Liver (tissue), 9 donors: ENCODE measurements around the gene SETD6. TPM values are rescaled to one million over a fixed set of nuclear protein-coding genes. Genes with fewer than 3 reads are reported as not detected.

ENCODE experiments used
- DNase-seq: peaks from one replicate; pipeline ENCODE4 v3.0.0-alpha.2; 2017; ENCODE audit warnings: low spot score
- H3K27ac ChIP-seq, 2 donors: one replicate each; pipeline ENCODE4 v1.7.0; 2013; ENCODE audit warnings: inconsistent platforms in 2 of 2, low read length in 2 of 2, control low read depth in 1 of 2, low read depth in 1 of 2, mild to moderate bottlenecking in 1 of 2
- H3K27me3 ChIP-seq, 4 donors: one replicate each; pipeline versions ENCODE4 v1.6.1 to v1.7.0; 2013; ENCODE audit warnings: low read length in 3 of 4, inconsistent platforms in 1 of 4, mild to moderate bottlenecking in 1 of 4, moderate library complexity in 1 of 4; ENCODE audit not compliant: control insufficient read depth in 4 of 4, insufficient read depth in 4 of 4
- H3K36me3 ChIP-seq, 4 donors: one replicate each; pipeline versions ENCODE4 v1.6.1 to v1.7.0; 2013; ENCODE audit warnings: low read length in 3 of 4, mild to moderate bottlenecking in 3 of 4, low read depth in 1 of 4, moderate library complexity in 1 of 4; ENCODE audit not compliant: control insufficient read depth in 4 of 4, insufficient read depth in 3 of 4
- H3K4me1 ChIP-seq, 4 donors: one replicate each; pipeline versions ENCODE4 v1.6.1 to v1.7.0; 2013; ENCODE audit warnings: low read length in 3 of 4, mild to moderate bottlenecking in 3 of 4, moderate library complexity in 1 of 4; ENCODE audit not compliant: control insufficient read depth in 4 of 4, insufficient read depth in 4 of 4
- H3K4me3 ChIP-seq, 3 donors: one replicate each; pipeline versions ENCODE4 v1.6.1 to v1.7.0; 2013; ENCODE audit warnings: low read length in 3 of 3, control low read depth in 1 of 3, low read depth in 1 of 3, mild to moderate bottlenecking in 1 of 3
- H3K9ac ChIP-seq, 2 donors: one replicate each; pipeline ENCODE4 v1.7.0; 2013; ENCODE audit warnings: low read length in 2 of 2, mild to moderate bottlenecking in 2 of 2, moderate library complexity in 2 of 2, control low read depth in 1 of 2, low read depth in 1 of 2
- H3K9me3 ChIP-seq, 4 donors: one replicate each; pipeline versions ENCODE4 v1.6.1 to v1.7.0; 2013; ENCODE audit warnings: low read length in 3 of 4; ENCODE audit not compliant: control insufficient read depth in 4 of 4
- ATF3 ChIP-seq: IDR thresholded peaks from 2 replicates; pipeline ENCODE4 v1.6.1; 2016; ENCODE audit warnings: antibody characterized with exemption
- CTCF ChIP-seq: fragments of 150-350 bp; IDR thresholded peaks from 2 replicates; pipeline ENCODE4 v1.5.1; 2017; ENCODE audit warnings: improper control_type of control experiment, low read depth, low read length; ENCODE audit not compliant: missing input control
- EGR1 ChIP-seq, 2 donors: IDR thresholded peaks; 2 replicates each; pipeline ENCODE4 v1.6.1; 2016 to 2018; ENCODE audit warnings: antibody characterized with exemption in 2 of 2, low read depth in 2 of 2
- FOXA2 ChIP-seq: IDR thresholded peaks from 2 replicates; pipeline ENCODE4 v1.6.1; 2016; ENCODE audit warnings: antibody characterized with exemption
- GABPA ChIP-seq, 2 donors: IDR thresholded peaks in 1 of 2; conservative IDR thresholded peaks in 1 of 2; 2 replicates each; pipeline ENCODE4 v1.6.1; 2016; ENCODE audit warnings: antibody characterized with exemption in 2 of 2, mild to moderate bottlenecking in 1 of 2, moderate library complexity in 1 of 2
- HNF4A ChIP-seq, 2 donors: conservative IDR thresholded peaks; 2 replicates each; pipeline ENCODE4 v1.6.1; 2016; ENCODE audit warnings: antibody characterized with exemption in 2 of 2, mild to moderate bottlenecking in 2 of 2
- JUND ChIP-seq, 2 donors: IDR thresholded peaks; 2 replicates each; pipeline ENCODE4 v1.6.1; 2016; ENCODE audit warnings: antibody characterized with exemption in 2 of 2
- MAX ChIP-seq: IDR thresholded peaks from 2 replicates; pipeline ENCODE4 v1.6.1; 2016; ENCODE audit warnings: antibody characterized with exemption
- NR2F2 ChIP-seq: IDR thresholded peaks from 2 replicates; pipeline ENCODE4 v1.6.1; 2016; ENCODE audit warnings: antibody characterized with exemption
- RAD21 ChIP-seq, 2 donors: IDR thresholded peaks; 2 replicates each; pipeline ENCODE4 v1.6.1; 2016; ENCODE audit warnings: antibody characterized with exemption in 2 of 2, mild to moderate bottlenecking in 2 of 2
- REST ChIP-seq: IDR thresholded peaks from 2 replicates; pipeline ENCODE4 v1.6.1; 2016; ENCODE audit warnings: antibody characterized with exemption, mild to moderate bottlenecking
- RXRA ChIP-seq, 2 donors: IDR thresholded peaks; 2 replicates each; pipeline ENCODE4 v1.6.1; 2017 to 2018; ENCODE audit warnings: antibody characterized with exemption in 2 of 2, mild to moderate bottlenecking in 1 of 2
- SP1 ChIP-seq: IDR thresholded peaks from 2 replicates; pipeline ENCODE4 v1.6.1; 2018; ENCODE audit warnings: antibody characterized with exemption, mild to moderate bottlenecking
- TAF1 ChIP-seq: conservative IDR thresholded peaks from 2 replicates; pipeline ENCODE4 v1.6.1; 2016; ENCODE audit warnings: antibody characterized with exemption, mild to moderate bottlenecking
- YY1 ChIP-seq: IDR thresholded peaks from 2 replicates; pipeline ENCODE4 v1.6.1; 2016; ENCODE audit warnings: antibody characterized with exemption, mild to moderate bottlenecking
- ZBTB33 ChIP-seq: IDR thresholded peaks from 2 replicates; pipeline ENCODE4 v1.6.1; 2016; ENCODE audit warnings: antibody characterized with exemption
- whole genome bisulfite sequencing: extraction: QIAGEN DNeasy Blood & Tissue Kit; methylation state at CpG from one replicate; pipeline ENCODE4 v1.1.7; 2013; 5-methylcytosine and 5-hydroxymethylcytosine counted together
- polyA plus RNA-seq, 2 donors: library from polyadenylated mRNA; stranded (reverse) in 1 of 2; unstranded in 1 of 2; fragments of 200-250 nt in 1 of 2; fragments of >200 nt in 1 of 2; fragmentation: Nextera tagmentation in 1 of 2; extraction: Ambion mirVana in 1 of 2; gene quantifications; one replicate each; pipeline versions ENCODE4 v1.2.1 to v1.2.3, GENCODE V29; 2013 to 2015
- total RNA-seq, 2 donors: library from RNA; depleted of rRNA; stranded (reverse); fragments of >200 nt; gene quantifications; one replicate each; pipeline ENCODE4 v1.2.3, GENCODE V29; 2014
- donor health status: healthy.
- donor health status: healthy.
- donor health status: healthy.
- donor health status: healthy.
- donor health status: healthy.

SETD6 gene
- total and polyA plus RNA-seq, 4 donors = 6.9 to 17.7 (median 10.2) TPM

GRCh38 chr16:58481226-58481869 lies 34.0 kb upstream of the SETD6 start (continued):
- no peak for TF ChIP-seq CTCF
- no peak for TF ChIP-seq HNF4A (conservative IDR thresholded peaks at IDR 0.05)
- no peak for TF ChIP-seq ATF3
- TF ChIP-seq MAX = no peak

- Histone ChIP-seq H3K9me3 (no peaks in the 10 kb centered on the region), H3K4me3 (no peak overlapping the region), H3K36me3 (no peaks in the 10 kb centered on the region), H3K9ac (no peak overlapping the region), H3K27me3 (no peaks in the 10 kb centered on the region), H3K27ac (no peak overlapping the region), H3K4me1 (no peaks in the 10 kb centered on the region)
- 78% methylated on average over 8 of the region's 8 CpGs for WGBS
- DNase-seq = no peak
- TF ChIP-seq MAX = no peak
- no peak for TF ChIP-seq CTCF
- TF ChIP-seq NR2F2 = no peak
- no peak for TF ChIP-seq JUND (IDR thresholded peaks at IDR 0.05)
- TF ChIP-seq HNF4A (conservative IDR thresholded peaks at IDR 0.05) = no peak
- no peak for TF ChIP-seq FOXA2
- TF ChIP-seq SP1 = no peak
- TF ChIP-seq REST = no peak
- TF ChIP-seq GABPA (IDR thresholded peaks at IDR 0.05 in 1 of 2, conservative IDR thresholded peaks at IDR 0.05 in 1 of 2) = no peak
- no peak for TF ChIP-seq EGR1 (IDR thresholded peaks at IDR 0.05; ENCODE audit: low read depth in 2 of 2)
- TF ChIP-seq RAD21 (IDR thresholded peaks at IDR 0.05) = no peak
- TF ChIP-seq TAF1 = no peak
- no peak for TF ChIP-seq YY1
- no peak for TF ChIP-seq ZBTB33
- TF ChIP-seq RXRA (IDR thresholded peaks at IDR 0.05) = no peak
Observed at GRCh38 chr16:58481931-58482330, 33.4 kb upstream of the SETD6 start.
